T-helper 17 cell (primary cell): ENCODE results near the gene LONRF2. TPM values are rescaled to one million over a fixed set of nuclear protein-coding genes. Genes with fewer than 3 reads are reported as not detected.
"Not testable (repeated sequence)": the region's sequence is repeated elsewhere in the genome, so short reads cannot be mapped to it uniquely, and the experiment has no call there.

ENCODE experiments used
- ATAC-seq: fragments of 150-1000 bp; cut with Tn5 transposase; 2 replicates; pipeline ENCODE4 v1.10.0; 2021; ENCODE audit warnings: mild to moderate bottlenecking, moderate library complexity
- DNase-seq, 3 donors: peaks; one replicate each; pipeline versions ENCODE4 v3.0.0 to v3.0.0-alpha.2; 2020 to 2021
- H3K9me3 ChIP-seq: one replicate; pipeline ENCODE4 v1.7.0; 2013; ENCODE audit warnings: low read length, mild to moderate bottlenecking; ENCODE audit not compliant: control insufficient read depth, poor library complexity, severe bottlenecking
- H3K27ac Mint-ChIP-seq: one replicate; pipeline ENCODE4 v1.8.0; 2022; ENCODE audit warnings: mild to moderate bottlenecking, moderate library complexity, mixed read lengths
- H3K27me3 Mint-ChIP-seq: one replicate; pipeline ENCODE4 v1.8.0; 2022; ENCODE audit warnings: mixed read lengths
- H3K36me3 Mint-ChIP-seq: one replicate; pipeline ENCODE4 v1.8.0; 2022; ENCODE audit warnings: low read depth, mixed read lengths
- H3K4me1 Mint-ChIP-seq: one replicate; pipeline ENCODE4 v1.8.0; 2022; ENCODE audit warnings: mild to moderate bottlenecking, mixed read lengths
- H3K4me3 Mint-ChIP-seq: one replicate; pipeline ENCODE4 v1.8.0; 2022; ENCODE audit warnings: mild to moderate bottlenecking, moderate library complexity, mixed read lengths
- total RNA-seq, 4 donors: library from RNA in 2 of 4; stranded (reverse) in 2 of 4; gene quantifications; one replicate each; pipeline ENCODE4 v1.2.3 and lab custom pipeline; 2022 to 2026

LONRF2 gene
- total RNA-seq: under 1 TPM; 0.12 to 0.18 TPM
- total RNA-seq (lab: John Stamatoyannopoulos, UW): 11.2 to 13.0 reads per million in 2 donors

GRCh38 chr2:100321866-100322820, at the start of gene LONRF2:
Gene LONRF2 (minus strand): TSS chr2:100322501. CDS start chr2:100322093, 408 bp downstream.
- DNase-seq (peak in 1 of 3 donors; percentile 9), ATAC-seq (no peak)
- Mint-ChIP-seq H3K4me1 (peaks cover 2% of the 10 kb centered on the region), H3K27ac (no peak within 1 kb of the TSS), H3K27me3 (peaks cover 56% of the 10 kb centered on the region), H3K36me3 (no peaks in the 10 kb centered on the region), H3K4me3 (peak within 1 kb of the TSS; percentile 82)
- H3K9me3 ChIP-seq: peaks cover 4% of the 10 kb centered on the region

GRCh38 chr2:100367163-100367562, 44.9 kb upstream of the LONRF2 start:
- Mint-ChIP-seq H3K4me3 (no peak overlapping the region), H3K4me1 (no peaks in the 10 kb centered on the region), H3K27ac (no peak overlapping the region), H3K27me3 (peaks cover 17% of the 10 kb centered on the region), H3K36me3 (no peaks in the 10 kb centered on the region)
- ATAC-seq (no peak), DNase-seq (no peak)
- H3K9me3 ChIP-seq: peaks cover 4% of the 10 kb centered on the region

- H3K27me3 Mint-ChIP-seq: peaks cover 15% of the 10 kb centered on the region
- H3K27ac Mint-ChIP-seq: no peak overlapping the region
- DNase-seq (no peak), ATAC-seq (no peak)
- no peaks in the 10 kb centered on the region for H3K4me1 Mint-ChIP-seq
- H3K36me3 Mint-ChIP-seq: no peaks in the 10 kb centered on the region
- H3K9me3 ChIP-seq: no peaks in the 10 kb centered on the region
- no peak overlapping the region for H3K4me3 Mint-ChIP-seq
Observed at GRCh38 chr2:100365434-100365833, 43.1 kb upstream of the LONRF2 start.

GRCh38 chr2:100362269-100362668, 40.0 kb upstream of the LONRF2 start:
- not testable (repeated sequence) for DNase-seq, ATAC-seq, H3K4me1 Mint-ChIP-seq, H3K4me3 Mint-ChIP-seq, H3K36me3 Mint-ChIP-seq, H3K27ac Mint-ChIP-seq, H3K9me3 ChIP-seq
- peaks cover 14% of the 10 kb centered on the region for H3K27me3 Mint-ChIP-seq

- no peaks in the 10 kb centered on the region for H3K9me3 ChIP-seq
- no peak overlapping the region for H3K4me3 Mint-ChIP-seq
- no peaks in the 10 kb centered on the region for H3K36me3 Mint-ChIP-seq
- no peak overlapping the region for H3K27ac Mint-ChIP-seq
- ATAC-seq (no peak), DNase-seq (no peak)
- no peaks in the 10 kb centered on the region for H3K4me1 Mint-ChIP-seq
- H3K27me3 Mint-ChIP-seq: peaks cover 31% of the 10 kb centered on the region
Observed at GRCh38 chr2:100359576-100359975, 37.3 kb upstream of the LONRF2 start.

- H3K27ac Mint-ChIP-seq: no peak overlapping the region
- no peaks in the 10 kb centered on the region for H3K4me1 Mint-ChIP-seq
- DNase-seq (no peak), ATAC-seq (no peak)
- no peaks in the 10 kb centered on the region for H3K36me3 Mint-ChIP-seq
- H3K9me3 ChIP-seq: no peaks in the 10 kb centered on the region
- H3K27me3 Mint-ChIP-seq: peaks cover 36% of the 10 kb centered on the region
- H3K4me3 Mint-ChIP-seq: no peak overlapping the region
Observed at GRCh38 chr2:100358554-100358953, 36.3 kb upstream of the LONRF2 start.

- Mint-ChIP-seq H3K27ac (no peak overlapping the region), H3K4me1 (no peaks in the 10 kb centered on the region), H3K27me3 (peaks cover 83% of the 10 kb centered on the region), H3K4me3 (no peak overlapping the region), H3K36me3 (no peaks in the 10 kb centered on the region)
- H3K9me3 ChIP-seq: no peaks in the 10 kb centered on the region
- DNase-seq (no peak), ATAC-seq (no peak)
Observed at GRCh38 chr2:100352521-100352920, 30.2 kb upstream of the LONRF2 start.

- no peaks in the 10 kb centered on the region for H3K9me3 ChIP-seq
- Mint-ChIP-seq H3K4me1 (no peaks in the 10 kb centered on the region), H3K36me3 (no peaks in the 10 kb centered on the region), H3K27me3 (peaks cover 65% of the 10 kb centered on the region), H3K27ac (no peak overlapping the region), H3K4me3 (no peak overlapping the region)
- ATAC-seq (no peak), DNase-seq (no peak)
Observed at GRCh38 chr2:100350661-100351185, 28.4 kb upstream of the LONRF2 start.

- H3K4me1 Mint-ChIP-seq, ATAC-seq: not testable (repeated sequence)
- H3K27me3 Mint-ChIP-seq: peaks cover 37% of the 10 kb centered on the region
Observed at GRCh38 chr2:100345144-100345543, 22.8 kb upstream of the LONRF2 start.

GRCh38 chr2:100344433-100344832, 22.1 kb upstream of the LONRF2 start:
- Mint-ChIP-seq H3K36me3 (no peaks in the 10 kb centered on the region), H3K4me1 (peaks cover 3% of the 10 kb centered on the region), H3K27me3 (peaks cover 37% of the 10 kb centered on the region), H3K4me3 (no peak overlapping the region), H3K27ac (no peak overlapping the region)
- no peaks in the 10 kb centered on the region for H3K9me3 ChIP-seq
- DNase-seq (no peak), ATAC-seq (no peak)

More at GRCh38 chr2:100345144-100345543, 22.8 kb upstream of the LONRF2 start:
- not testable (repeated sequence) for H3K9me3 ChIP-seq, H3K27ac Mint-ChIP-seq, DNase-seq, H3K4me3 Mint-ChIP-seq, H3K36me3 Mint-ChIP-seq

- peaks cover 26% of the 10 kb centered on the region for H3K27me3 Mint-ChIP-seq
- H3K27ac Mint-ChIP-seq, H3K4me1 Mint-ChIP-seq, DNase-seq, H3K4me3 Mint-ChIP-seq, ATAC-seq, H3K9me3 ChIP-seq, H3K36me3 Mint-ChIP-seq: not testable (repeated sequence)
Observed at GRCh38 chr2:100342466-100342865, 20.2 kb upstream of the LONRF2 start.

- no peak overlapping the region for H3K27ac Mint-ChIP-seq
- H3K27me3 Mint-ChIP-seq: peaks cover 41% of the 10 kb centered on the region
- DNase-seq: no peak
- H3K4me3 Mint-ChIP-seq: no peak overlapping the region
- H3K36me3 Mint-ChIP-seq: no peaks in the 10 kb centered on the region
- ATAC-seq: no peak
- no peaks in the 10 kb centered on the region for H3K9me3 ChIP-seq
- H3K4me1 Mint-ChIP-seq: peaks cover 3% of the 10 kb centered on the region
Observed at GRCh38 chr2:100339823-100340222, 17.5 kb upstream of the LONRF2 start.

- Mint-ChIP-seq H3K27ac (no peak overlapping the region), H3K27me3 (peaks cover 47% of the 10 kb centered on the region), H3K4me1 (no peaks in the 10 kb centered on the region), H3K36me3 (no peaks in the 10 kb centered on the region), H3K4me3 (no peak overlapping the region)
- no peaks in the 10 kb centered on the region for H3K9me3 ChIP-seq
- no peak for DNase-seq
- ATAC-seq: no peak
Observed at GRCh38 chr2:100334929-100335328, 12.6 kb upstream of the LONRF2 start.
